HG03378 (cell line): Measurements from ENCODE around the gene OSBPL2.

Experiments
- ATAC-seq: cut with Tn5 transposase; IDR thresholded peaks from one replicate; pipeline ENCODE4 v1.9.1; 2021; ENCODE audit warnings: mild to moderate bottlenecking, moderate library complexity; ENCODE audit not compliant: unreplicated experiment

Gene OSBPL2

GRCh38 chr20:62220666-62221568, 17.4 kb upstream of the OSBPL2 start:
- no peak for ATAC-seq

DNA sequence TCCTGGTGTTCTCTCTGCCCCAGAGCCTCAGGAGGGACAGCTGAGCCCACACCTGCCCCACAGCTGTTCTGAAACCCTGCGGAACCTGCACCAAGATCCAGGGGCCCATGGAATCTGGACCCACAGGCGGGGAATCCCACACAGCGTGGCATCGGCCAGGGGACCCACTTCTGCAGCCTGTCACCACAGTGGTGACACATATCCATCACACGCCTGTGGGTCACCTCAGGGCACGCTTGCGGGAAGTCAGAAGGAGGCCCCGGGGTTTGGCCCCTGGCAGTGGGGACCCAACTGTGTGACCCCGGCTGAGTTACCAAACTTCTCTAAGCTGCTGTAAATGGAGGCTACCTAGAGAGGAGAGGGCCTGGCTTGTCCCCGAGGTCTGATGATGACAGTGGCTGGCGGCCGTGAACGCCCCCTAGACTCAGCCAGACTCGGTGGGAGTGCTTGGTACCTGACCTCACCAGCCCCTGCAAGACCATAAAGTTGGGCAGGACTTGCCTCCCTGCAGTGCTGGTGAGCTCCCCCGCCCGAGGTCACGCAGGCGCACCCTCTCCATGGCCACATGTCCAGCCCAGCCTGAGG, 16.0 kb upstream of the OSBPL2 start:
- ATAC-seq, result no peak

DNA sequence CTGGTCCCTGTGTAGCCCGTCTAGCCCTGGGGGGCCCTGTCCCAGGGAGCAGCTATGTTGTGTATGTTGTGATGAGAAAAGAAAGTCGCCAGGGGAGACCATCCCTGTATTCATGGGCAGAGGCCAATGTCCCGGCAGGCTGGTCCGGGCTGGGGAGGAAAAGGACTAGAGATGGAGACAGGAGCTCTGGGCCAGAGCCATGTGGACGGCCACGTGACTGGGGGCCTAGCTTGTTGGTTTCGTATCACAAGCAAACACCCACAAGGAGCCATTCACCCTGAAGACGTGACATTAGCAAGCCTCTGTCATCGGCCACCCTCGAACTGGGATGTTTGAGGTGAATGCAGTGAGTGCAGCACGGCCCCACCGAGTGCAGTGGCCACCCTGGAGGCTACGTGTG, 15.3 kb upstream of the OSBPL2 start:
- ATAC-seq, result no peak

DNA sequence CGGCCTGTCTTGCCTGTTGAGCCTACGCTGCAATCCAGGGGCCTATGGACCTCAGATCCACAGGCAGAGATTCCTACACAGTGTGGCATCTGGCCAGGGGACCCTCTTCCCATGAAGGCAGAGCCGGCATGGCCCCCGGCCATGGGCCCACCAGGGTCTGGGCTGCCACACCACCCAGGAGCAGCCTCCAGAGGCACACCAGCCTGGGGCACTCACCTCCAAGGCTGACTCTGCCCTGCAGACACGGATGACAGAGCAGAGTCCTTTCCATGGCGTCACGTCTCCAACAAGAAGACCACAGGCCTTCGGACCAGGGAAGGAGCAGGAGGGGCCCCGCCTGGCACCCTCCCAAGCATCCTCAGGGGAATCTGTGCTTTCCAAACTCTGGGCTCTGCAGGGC, 14.8 kb upstream of the OSBPL2 start:
- no peak for ATAC-seq

DNA sequence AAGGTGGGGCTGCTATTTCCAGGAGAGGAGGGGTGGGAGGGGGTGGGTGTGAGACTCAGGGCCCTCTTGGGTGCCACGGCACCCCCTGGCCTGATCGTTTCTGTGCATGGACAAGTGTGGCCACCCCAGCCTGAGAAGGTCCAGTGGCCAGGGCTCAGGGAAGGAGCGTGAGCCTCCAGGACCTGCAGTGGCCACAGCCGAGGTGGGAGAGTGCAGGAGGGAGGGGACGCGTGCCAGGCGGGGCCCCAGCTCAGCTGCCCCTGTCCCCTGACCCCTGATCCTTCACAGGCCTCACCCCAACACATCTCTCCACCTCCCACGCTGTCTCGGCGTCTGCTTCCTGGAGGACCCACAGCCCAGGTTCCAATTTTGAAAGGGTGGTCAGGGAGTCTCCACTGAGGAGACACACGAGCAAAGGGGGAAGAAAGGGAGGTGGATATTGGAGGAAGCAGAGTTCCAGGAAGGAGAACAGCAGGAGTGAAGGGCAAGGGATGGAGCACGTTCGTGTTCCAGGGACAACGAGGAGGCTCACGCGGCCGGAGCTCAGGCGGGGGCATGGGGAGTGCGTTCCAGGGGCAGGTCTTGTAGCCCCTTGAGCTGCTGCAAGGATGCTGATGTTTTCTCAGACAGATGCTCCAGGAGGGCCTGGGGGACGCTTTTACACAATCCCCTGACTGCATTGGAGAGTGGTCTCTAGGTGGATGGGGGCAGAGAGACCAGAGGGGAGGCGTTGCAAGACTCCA, 14.0 kb upstream of the OSBPL2 start:
- no peak for ATAC-seq

GRCh38 chr20:62225026-62225425, 13.3 kb upstream of the OSBPL2 start:
- ATAC-seq, result no peak

DNA sequence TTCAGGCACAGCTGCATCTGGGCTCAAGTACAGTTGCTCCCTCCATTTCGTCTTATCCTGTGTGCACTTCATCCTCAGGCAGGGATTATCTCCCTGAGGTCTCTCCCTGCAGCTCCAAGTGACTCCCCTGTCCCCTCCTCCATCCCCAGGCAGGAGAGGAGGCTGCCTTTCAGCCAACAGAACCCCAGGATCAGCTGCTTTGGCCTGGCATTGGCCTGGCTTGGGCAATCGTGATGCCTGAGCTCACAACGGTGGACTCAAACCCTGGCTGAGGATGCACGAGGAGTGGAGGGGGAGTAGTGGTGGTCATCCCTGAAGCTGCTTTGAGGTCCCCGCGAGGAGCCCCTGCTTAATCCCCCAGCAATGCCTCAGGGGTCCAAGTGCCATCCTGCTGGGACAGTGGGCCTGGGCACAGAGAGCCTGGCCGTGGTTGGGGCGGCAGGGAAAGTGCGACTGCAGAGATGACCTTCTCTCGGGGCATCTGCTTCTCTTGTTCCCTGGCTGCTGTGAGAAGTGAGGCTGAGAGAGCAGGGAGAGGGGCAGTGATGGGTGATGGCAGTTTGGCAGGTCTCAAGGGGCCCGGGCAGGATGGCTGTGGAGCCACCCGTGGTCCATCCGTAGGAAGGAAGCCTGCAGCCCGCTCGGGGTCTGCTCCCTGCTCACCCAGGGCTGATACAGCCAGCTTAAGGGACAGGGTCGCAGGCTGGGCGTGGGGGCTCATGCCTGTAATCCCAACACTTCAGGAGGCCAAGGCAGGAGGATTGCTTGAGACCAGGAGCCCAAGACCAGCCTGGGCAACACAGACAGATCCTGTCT, 12.3 kb upstream of the OSBPL2 start:
- no peak for ATAC-seq

DNA sequence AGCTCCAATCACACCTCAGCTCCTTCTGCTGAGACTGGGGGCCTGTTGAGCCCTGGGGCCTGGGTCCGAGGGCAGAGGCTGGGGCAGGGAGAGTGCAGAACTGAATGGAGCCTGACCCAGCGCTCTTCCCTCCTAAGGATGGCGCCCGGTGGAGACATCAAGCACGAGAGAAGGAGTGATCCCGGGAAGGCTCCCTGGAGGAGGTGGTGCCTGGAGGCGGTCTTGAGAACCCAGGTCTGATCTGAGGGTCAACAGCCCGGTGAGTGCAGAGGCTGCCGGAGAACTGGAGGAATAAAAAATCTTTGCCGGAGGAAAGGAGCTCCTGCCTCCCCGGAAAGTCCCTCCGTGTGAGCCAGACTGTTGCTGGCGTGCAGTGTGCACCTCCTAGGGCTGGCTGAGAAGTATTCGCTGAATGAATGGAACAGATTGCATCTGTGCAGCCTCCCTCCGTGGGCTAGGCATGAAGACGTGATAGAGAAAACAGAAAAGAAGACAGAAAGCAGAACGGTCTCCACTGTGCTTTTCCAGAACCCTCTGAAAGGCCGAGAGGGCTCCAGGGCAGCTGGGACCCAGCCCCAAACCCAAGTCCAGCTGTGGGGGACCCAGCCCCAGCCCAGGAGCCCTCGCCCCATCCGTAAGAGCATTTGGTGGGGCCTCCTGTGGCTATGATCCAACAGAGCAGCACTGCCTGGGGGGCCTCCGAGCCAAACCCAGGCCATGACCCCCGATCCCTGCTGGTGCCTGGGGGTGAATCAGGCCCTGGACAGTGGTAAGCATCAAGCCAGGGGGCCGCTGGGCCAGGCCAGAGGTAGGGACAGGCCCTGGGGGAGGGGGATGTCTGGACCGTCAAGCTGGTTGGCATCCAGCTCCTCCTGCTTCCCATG, 11.4 kb upstream of the OSBPL2 start:
- ATAC-seq, result no peak

- no peak for ATAC-seq
These were observed 10.7 kb upstream of the OSBPL2 start for GRCh38 chr20:62227591-62227976.

DNA sequence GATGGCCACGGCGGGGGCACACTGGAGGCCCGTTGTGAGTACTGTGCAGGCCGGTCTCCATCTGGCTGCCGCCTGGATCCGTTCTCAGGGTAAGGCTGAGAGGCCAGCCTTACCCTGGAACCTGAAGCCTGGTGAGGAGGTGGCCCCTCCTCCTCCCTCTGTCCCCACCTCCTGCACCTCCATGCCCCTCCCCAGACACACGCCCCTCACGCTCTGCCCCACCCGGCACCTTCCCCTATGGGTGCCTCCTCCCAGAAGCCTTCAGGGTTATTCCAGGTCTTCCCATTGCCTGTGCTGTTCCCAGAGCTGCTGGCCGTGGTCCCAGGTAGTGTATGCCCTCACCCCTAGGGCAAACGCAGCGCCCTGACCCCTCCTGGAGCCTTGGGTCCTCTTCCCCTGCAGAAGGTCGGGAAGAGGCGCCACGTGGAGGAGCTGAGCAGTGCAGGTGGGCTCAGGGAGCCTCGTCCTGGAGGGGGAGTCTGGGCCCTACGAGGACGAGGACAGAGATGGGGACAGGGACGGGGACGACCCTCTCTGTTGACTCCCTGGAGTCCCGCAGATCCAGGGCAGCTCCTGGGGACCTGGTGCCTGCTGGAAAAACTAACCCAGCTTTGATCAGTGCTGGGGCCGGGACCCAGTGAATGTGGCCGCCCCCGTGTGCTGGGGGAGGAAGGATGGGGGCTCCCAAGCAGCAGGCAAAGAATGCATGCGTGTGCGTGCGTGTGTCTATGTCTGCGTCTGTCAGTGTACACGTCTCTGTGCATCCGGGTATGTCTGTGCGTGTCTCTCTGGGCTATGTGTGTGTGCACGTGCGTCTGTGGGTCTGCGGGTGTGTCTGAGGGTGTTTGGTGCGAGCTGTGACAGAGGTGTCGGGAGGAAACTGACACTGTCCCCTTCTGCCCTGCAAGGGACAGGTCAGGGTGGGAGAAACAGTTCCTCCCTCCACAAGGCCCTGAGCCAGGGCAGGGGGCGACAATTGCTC, 10.1 kb upstream of the OSBPL2 start:
- no peak for ATAC-seq

- ATAC-seq, result no peak
These were observed 9.3 kb upstream of the OSBPL2 start for GRCh38 chr20:62228982-62229545.

- ATAC-seq, result no peak
These were observed 8.7 kb upstream of the OSBPL2 start for GRCh38 chr20:62229667-62230066.

- no peak for ATAC-seq
These were observed 8.0 kb upstream of the OSBPL2 start for GRCh38 chr20:62230276-62230675.

GRCh38 chr20:62230696-62231095, 7.6 kb upstream of the OSBPL2 start:
- no peak for ATAC-seq

DNA sequence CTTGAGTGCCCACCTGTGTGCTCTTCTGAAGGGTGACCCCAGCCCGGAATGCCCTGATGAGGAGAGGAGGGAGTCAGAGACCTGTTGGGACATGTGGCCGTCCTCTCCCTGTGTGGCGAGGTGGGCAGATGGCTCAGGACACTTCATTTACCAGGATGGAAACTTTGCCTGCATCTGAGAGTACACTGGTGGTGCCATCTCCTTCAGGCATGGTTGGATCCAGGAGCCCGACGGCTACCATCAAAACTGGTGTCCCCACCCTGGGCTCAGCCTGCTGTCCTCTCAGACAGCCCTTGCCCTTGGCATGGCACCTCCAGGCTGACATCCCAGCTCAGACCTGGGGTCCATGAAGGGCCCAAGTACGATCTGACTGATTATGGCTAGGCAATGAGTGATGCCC, 7.0 kb upstream of the OSBPL2 start:
- ATAC-seq, result no peak

- no peak for ATAC-seq
These were observed 6.1 kb upstream of the OSBPL2 start for GRCh38 chr20:62232194-62232593.

GRCh38 chr20:62232770-62233645, 5.3 kb upstream of the OSBPL2 start:
- no peak for ATAC-seq

GRCh38 chr20:62233684-62234083, 4.6 kb upstream of the OSBPL2 start:
- ATAC-seq, result no peak
